ENCODE results near the gene ST13.
"Not testable (repeated sequence)": the region's sequence is repeated elsewhere in the genome, so short reads cannot be mapped to it uniquely, and the experiment has no call there.

The ST13 gene

DNA sequence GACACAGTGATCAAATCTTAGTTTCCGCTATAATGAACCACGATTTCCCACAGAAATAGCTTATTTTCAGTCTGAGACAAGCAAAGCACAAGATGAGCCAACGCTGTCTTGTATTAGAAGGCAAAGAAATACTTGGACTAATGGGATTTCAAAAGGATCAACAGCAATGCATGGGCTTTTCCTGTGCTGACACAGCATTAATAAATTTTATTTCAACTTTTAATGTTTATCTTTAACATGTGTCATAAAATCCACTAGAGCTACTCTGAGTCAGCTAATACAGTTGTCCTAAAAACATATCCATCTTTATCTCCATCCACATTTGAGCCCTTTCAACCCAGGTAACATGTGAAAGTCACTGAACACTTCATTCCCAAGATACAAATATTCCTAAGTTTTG is 21.8 kb downstream of the ST13 start:
- DNase-seq = no peak

DNA sequence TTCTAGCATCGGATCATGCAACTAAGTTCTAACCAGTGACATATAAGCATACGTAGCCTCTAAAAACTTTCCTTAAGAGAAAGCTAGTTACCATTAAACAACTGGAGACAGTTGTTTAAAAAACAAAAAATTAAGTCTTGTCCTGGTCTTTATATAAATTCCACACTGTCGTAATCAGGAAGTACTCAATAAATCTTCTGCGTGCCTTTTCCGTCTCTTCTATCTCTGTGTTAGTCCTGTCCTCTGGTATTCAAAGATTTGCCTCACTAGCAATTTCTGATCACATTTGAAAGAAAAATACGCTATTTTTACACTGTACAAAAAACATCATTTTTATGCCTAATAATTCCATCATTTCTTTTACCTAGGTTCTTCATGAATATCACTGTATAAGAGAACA is 27.3 kb downstream of the ST13 start:
- no peak for DNase-seq

GRCh38 chr22:40826984-40827741 is 29.3 kb downstream of the ST13 start:
- DNase-seq = no peak

- not testable (repeated sequence) for DNase-seq
These were observed 30.1 kb downstream of the ST13 start for GRCh38 chr22:40826292-40826691.

- no peak for DNase-seq
These were observed 33.0 kb downstream of the ST13 start for GRCh38 chr22:40823426-40823825.

GRCh38 chr22:40819599-40820140 is 36.8 kb downstream of the ST13 start:
- DNase-seq = no peak

GRCh38 chr22:40818747-40819598 is 37.5 kb downstream of the ST13 start, which contains the start of gene SLC25A17:
Gene SLC25A17 (minus strand): TSS chr22:40819346. CDS start chr22:40819248, 98 bp downstream.
- DNase-seq = peak; percentile 90

GRCh38 chr22:40818192-40818746 is 38.2 kb downstream of the ST13 start:
- no peak for DNase-seq

- no peak for DNase-seq
These were observed 38.7 kb downstream of the ST13 start for GRCh38 chr22:40817737-40818136.

GRCh38 chr22:40813912-40814315 is 42.5 kb downstream of the ST13 start:
- DNase-seq = no peak

- no peak for DNase-seq
These were observed 48.2 kb downstream of the ST13 start for GRCh38 chr22:40808018-40808841.

DNA sequence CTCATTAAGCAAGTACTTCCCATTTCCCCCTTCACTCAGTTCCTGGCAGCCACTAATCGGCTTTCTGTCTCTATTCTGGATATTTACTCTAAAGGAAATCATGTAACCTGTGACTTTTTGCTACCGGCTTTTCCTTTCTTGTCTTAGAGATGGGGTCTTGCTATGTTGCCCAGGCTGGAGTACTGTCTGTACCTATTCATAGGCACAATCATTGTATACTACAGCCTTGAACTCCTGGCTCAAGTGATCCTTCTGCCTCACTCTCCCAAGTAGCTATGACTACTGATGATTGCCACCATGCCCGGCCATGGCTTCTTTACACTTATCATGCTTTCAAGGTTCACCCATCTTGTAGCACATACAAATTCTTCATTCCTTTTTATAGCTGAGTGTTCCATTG is 49.7 kb downstream of the ST13 start:
- no peak for DNase-seq

DNA sequence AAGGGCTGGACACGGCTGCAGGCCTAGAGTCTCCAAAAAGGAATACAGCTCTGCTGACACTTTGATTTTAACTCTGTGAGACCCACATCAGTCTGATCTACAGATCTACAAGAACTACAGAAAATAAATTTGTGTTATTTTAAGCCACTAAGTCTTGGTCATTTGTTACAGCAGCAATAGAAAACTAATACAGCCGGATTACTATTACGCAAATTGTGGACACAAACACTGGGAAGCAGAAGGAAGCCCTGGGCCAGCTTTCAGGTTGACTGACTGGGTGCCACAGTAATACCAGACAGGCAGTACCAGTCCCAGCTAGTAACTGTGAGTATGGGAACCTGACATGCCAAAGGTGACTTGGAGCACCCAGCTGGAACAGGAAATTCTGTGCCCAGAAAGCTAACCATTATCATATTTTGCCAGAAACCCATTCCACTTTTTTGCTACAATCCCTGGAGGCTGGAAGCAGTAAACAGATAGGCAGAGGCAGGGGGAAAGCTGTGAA is 50.7 kb downstream of the ST13 start:
- DNase-seq = no peak

DNA sequence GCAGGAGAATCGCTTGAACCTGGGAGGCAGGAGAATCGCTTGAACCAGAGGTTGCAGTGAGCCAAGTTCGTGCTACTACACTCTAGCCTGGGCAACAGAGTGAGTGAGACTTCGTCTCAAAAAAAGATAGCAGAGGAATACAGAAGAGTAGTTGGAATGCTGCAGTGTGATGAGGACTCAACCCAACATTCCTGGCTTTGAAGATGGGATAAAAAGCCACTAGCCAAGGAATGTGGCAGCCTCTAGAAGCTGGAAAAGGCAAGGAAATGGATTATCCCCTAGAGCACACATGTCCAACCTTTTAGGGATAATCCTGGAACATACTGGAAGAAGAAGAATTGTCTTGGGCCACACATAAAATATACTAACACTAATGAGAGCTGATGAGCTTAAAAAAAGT is 51.2 kb downstream of the ST13 start:
- no peak for DNase-seq

DNA sequence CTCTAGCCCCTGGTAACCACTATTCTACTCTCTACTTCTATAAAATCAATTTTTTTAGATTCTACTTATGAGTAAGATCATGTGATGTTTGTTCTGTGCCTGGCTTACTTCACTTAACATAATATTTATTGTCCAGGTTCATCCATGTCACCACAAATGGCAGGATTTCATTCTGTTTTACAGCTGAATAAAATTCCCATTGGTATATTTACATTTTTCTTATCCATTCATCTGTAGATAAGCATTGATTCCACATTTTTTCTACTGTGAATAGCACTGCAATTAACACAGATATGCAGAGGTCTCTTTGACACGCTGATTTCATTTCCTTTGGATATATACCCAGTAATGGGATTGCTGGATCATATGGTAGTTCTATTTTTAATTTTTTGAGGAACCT is 53.1 kb downstream of the ST13 start:
- no peak for DNase-seq

DNA sequence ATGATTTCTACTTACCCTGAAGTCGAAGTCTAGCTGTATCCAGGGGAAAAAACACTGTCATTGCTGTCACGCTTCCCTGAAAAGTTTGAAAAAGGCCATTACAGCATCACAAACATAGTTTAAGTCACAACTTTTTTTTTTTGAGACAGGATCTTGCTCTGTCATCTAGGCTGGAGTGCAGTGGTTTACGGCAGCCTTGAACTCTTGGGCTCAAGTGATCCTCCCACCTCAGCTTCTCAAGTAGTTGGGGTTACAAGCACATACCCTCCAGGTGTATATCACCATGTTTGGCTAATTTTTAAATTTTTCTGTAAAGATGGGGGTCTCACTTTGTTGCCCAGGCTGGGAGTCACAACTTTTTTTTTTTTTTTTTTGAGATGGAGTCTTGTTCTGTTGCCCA is 57.4 kb downstream of the ST13 start:
- DNase-seq = no peak

- DNase-seq = no peak
These were observed 59.0 kb downstream of the ST13 start for GRCh38 chr22:40797427-40797826.

GRCh38 chr22:40792451-40792850 is 64.0 kb downstream of the ST13 start:
- DNase-seq = no peak

- DNase-seq = no peak
These were observed 65.2 kb downstream of the ST13 start for GRCh38 chr22:40791241-40791640.

DNA sequence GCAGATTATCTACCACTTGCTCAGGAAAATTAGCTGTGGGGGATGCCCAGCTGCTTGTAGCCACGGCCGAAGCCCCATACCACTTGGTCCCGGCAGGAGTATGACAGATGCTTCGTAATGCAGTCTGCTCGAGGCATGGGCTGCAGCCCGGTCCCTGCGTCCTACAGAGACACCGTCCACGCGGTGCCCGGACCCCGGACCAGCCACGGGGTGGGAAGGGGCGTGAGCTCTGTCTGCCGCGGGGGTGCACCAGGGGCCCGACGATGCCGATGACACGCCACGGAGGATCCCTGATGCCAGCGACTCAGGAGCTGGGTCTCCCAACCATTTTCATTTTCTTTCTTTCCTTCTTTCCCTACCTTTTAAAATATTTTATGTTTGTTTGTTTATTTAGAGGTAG is 67.3 kb downstream of the ST13 start:
- DNase-seq = no peak

DNA sequence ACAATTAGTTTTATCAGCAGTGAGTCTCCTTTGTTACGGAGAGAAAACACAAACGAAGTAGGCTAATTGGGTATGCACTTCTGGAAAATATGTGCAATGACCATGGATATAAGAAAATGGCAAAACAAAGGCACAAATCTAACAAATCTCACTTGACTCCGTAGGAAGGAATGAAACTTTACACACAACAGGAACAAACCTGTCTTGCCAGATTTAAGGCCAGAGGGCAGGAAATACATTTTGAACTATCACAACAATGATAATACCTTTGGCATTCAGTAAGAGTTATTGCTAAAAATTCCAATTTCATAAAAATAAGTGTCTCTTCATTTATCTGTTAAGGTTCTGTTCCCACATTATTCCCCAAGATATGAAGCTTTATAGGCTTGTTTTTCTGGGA is 73.9 kb downstream of the ST13 start:
- no peak for DNase-seq

- DNase-seq = not testable (repeated sequence)
These were observed 74.7 kb downstream of the ST13 start for GRCh38 chr22:40781749-40782148.

Measured in activated naive CD4-positive, alpha-beta T cell treated with Interleukin-2 at 50 U/mL for 16 hours (primary cell).